SK-N-SH (cell line): ENCODE data around the gene ADPRHL1. TPM values are rescaled to one million over a fixed set of nuclear protein-coding genes. Genes with fewer than 3 reads are reported as not detected.

ENCODE experiments used
- CTCF ChIA-PET: fragments of 300-600, 350-600 bp; formaldehyde crosslinking; extraction: SDS; loops from one replicate; lab custom pipeline; 2021; lab: Yijun Ruan, JAX
- POLR2A ChIA-PET: fragments of 350-600 bp; sonication (Branson Sonifier 250); formaldehyde crosslinking; extraction: SDS; loops from one replicate; lab custom pipeline; 2020; ENCODE audit warnings: antibody characterized with exemption, inconsistent platforms; lab: Yijun Ruan, JAX
- DNase-seq: peaks from one replicate; pipeline ENCODE4 v3.0.0; 2012
- H2AFZ ChIP-seq: fragments of 200-600 bp; sonication (generic); 2 replicates; pipeline ENCODE4 v1.8.1; 2016; ENCODE audit warnings: antibody characterized with exemption, mild to moderate bottlenecking, low read depth
- H3F3A ChIP-seq: fragments of 200-600 bp; sonication (generic); replicated peaks from 2 replicates; pipeline ENCODE3; 2016; ENCODE audit warnings: antibody characterized with exemption, mild to moderate bottlenecking; ENCODE audit not compliant: insufficient read depth
- H3K27ac ChIP-seq, 2 experiments: fragments of 200-500 bp in 1 of 2; fragments of 200-600 bp in 1 of 2; sonication (Bioruptor generic) in 1 of 2; sonication (generic), shearing (Covaris generic) in 1 of 2; 2 replicates each; pipeline versions ENCODE4 v1.5.1 to v1.6.1; 2014 to 2016; ENCODE audit warnings: low read depth in 2 of 2, inconsistent platforms in 1 of 2, low read length in 1 of 2, mild to moderate bottlenecking in 1 of 2, mixed read lengths in 1 of 2
- H3K27me3 ChIP-seq: fragments of 200-600 bp; sonication (generic), shearing (Covaris generic); 2 replicates; pipeline ENCODE4 v1.6.1; 2016; ENCODE audit warnings: mixed run types; ENCODE audit not compliant: insufficient read depth
- H3K36me3 ChIP-seq, 2 experiments: fragments of 200-500 bp in 1 of 2; fragments of 200-600 bp in 1 of 2; sonication (Bioruptor generic) in 1 of 2; sonication (generic) in 1 of 2; replicated peaks in 1 of 2; 2 replicates each; pipeline versions ENCODE3 to v1.5.1; 2014 to 2016; ENCODE audit warnings: low read length in 1 of 2, mild to moderate bottlenecking in 1 of 2; ENCODE audit not compliant: insufficient read depth in 2 of 2, control insufficient read depth in 1 of 2
- H3K4me1 ChIP-seq, 2 experiments: fragments of 200-500 bp in 1 of 2; fragments of 200-600 bp in 1 of 2; sonication (Bioruptor generic) in 1 of 2; sonication (generic), shearing (Covaris generic) in 1 of 2; 2 replicates each; pipeline versions ENCODE4 v1.5.1 to v1.6.1; 2014 to 2016; ENCODE audit warnings: low read depth in 1 of 2, low read length in 1 of 2, mixed run types in 1 of 2; ENCODE audit not compliant: insufficient read depth in 2 of 2, control insufficient read depth in 1 of 2
- H3K4me2 ChIP-seq: fragments of 200-600 bp; sonication (generic), shearing (Covaris generic); 2 replicates; pipeline ENCODE4 v1.6.1; 2017; ENCODE audit warnings: mixed run types
- H3K4me3 ChIP-seq, 2 experiments: fragments of 200-500 bp in 1 of 2; fragments of 200-600 bp in 1 of 2; sonication (Bioruptor generic) in 1 of 2; sonication (generic), shearing (Covaris generic) in 1 of 2; 2 replicates each; pipeline versions ENCODE4 v1.5.1 to v1.8.1; 2014 to 2016; ENCODE audit warnings: low read depth in 2 of 2, inconsistent platforms in 1 of 2, low read length in 1 of 2, mild to moderate bottlenecking in 1 of 2, mixed read lengths in 1 of 2, moderate library complexity in 1 of 2
- H3K79me2 ChIP-seq: fragments of 200-600 bp; sonication (generic); 2 replicates; pipeline ENCODE4 v1.8.1; 2017; ENCODE audit warnings: mild to moderate bottlenecking; ENCODE audit not compliant: insufficient read depth
- H3K9ac ChIP-seq: fragments of 200-600 bp; sonication (generic); 2 replicates; pipeline ENCODE4 v1.6.1; 2017; ENCODE audit warnings: mixed run types
- H3K9me2 ChIP-seq: fragments of 200-600 bp; sonication (generic); 2 replicates; pipeline ENCODE4 v1.6.1; 2017; ENCODE audit warnings: mixed run types
- H3K9me3 ChIP-seq: fragments of 200-600 bp; sonication (generic); 2 replicates; pipeline ENCODE4 v1.6.1; 2017; ENCODE audit warnings: mixed run types, mild to moderate bottlenecking, moderate library complexity
- H4K20me1 ChIP-seq: fragments of 200-600 bp; sonication (generic); 2 replicates; pipeline ENCODE4 v1.6.1; 2017; ENCODE audit warnings: mild to moderate bottlenecking, mixed run types; ENCODE audit not compliant: insufficient read depth
- CHD2 ChIP-seq: fragments of 150-350 bp; IDR thresholded peaks from 2 replicates; pipeline ENCODE4 v1.6.1; 2018; ENCODE audit warnings: low read length; ENCODE audit not compliant: partially characterized antibody
- FOXM1 ChIP-seq: IDR thresholded peaks from 2 replicates; pipeline ENCODE4 v1.4.0; 2012; ENCODE audit warnings: low read depth, mild to moderate bottlenecking
- MEF2A ChIP-seq: IDR thresholded peaks from 2 replicates; pipeline ENCODE4 v1.4.0; 2012; ENCODE audit warnings: low read depth, borderline replicate concordance
- REST ChIP-seq: IDR thresholded peaks from 2 replicates; pipeline ENCODE4 v1.6.1; 2012; ENCODE audit warnings: mild to moderate bottlenecking, low read depth, low read length, moderate library complexity
- RFX5 ChIP-seq: IDR thresholded peaks from 2 replicates; pipeline ENCODE4 v1.6.1; 2012; ENCODE audit warnings: mild to moderate bottlenecking, improper control_type of control experiment, low read length
- SMC3 ChIP-seq: IDR thresholded peaks from 2 replicates; pipeline ENCODE4 v1.6.1; 2012; ENCODE audit warnings: low read depth, low read length, improper control_type of control experiment
- TCF12 ChIP-seq: IDR thresholded peaks from 2 replicates; pipeline ENCODE4 v1.4.0; 2012
- TEAD4 ChIP-seq: IDR thresholded peaks from 2 replicates; pipeline ENCODE4 v1.4.0; 2012; ENCODE audit warnings: mild to moderate bottlenecking, borderline replicate concordance; ENCODE audit not compliant: insufficient read depth
- USF1 ChIP-seq: IDR thresholded peaks from 2 replicates; pipeline ENCODE4 v1.4.0; 2012; ENCODE audit warnings: low read depth, borderline replicate concordance
- USF2 ChIP-seq: fragments of 150-350 bp; IDR thresholded peaks from 2 replicates; pipeline ENCODE4 v1.6.1; 2017; ENCODE audit warnings: antibody characterized with exemption, low read length, low read depth, borderline replicate concordance
- YY1 ChIP-seq: IDR thresholded peaks from 2 replicates; pipeline ENCODE4 v1.4.0; 2012; ENCODE audit warnings: low read depth, mild to moderate bottlenecking
- WGBS: methylation state at CpG from one replicate; pipeline ENCODE4 v1.1.6; 2017; ENCODE audit warnings: low lambda C conversion rate; 5-methylcytosine and 5-hydroxymethylcytosine counted together
- polyA plus RNA-seq, 3 experiments: library from polyadenylated mRNA; depleted of rRNA; stranded (reverse); fragments of >200 nt; gene quantifications; 2 replicates each; pipeline ENCODE4 v1.2.3, GENCODE V29; 2012

ADPRHL1 gene
- polyA plus RNA-seq, 1 of the 3 experiments (the other 2 are of a cell fraction), result 1.0 TPM

DNA sequence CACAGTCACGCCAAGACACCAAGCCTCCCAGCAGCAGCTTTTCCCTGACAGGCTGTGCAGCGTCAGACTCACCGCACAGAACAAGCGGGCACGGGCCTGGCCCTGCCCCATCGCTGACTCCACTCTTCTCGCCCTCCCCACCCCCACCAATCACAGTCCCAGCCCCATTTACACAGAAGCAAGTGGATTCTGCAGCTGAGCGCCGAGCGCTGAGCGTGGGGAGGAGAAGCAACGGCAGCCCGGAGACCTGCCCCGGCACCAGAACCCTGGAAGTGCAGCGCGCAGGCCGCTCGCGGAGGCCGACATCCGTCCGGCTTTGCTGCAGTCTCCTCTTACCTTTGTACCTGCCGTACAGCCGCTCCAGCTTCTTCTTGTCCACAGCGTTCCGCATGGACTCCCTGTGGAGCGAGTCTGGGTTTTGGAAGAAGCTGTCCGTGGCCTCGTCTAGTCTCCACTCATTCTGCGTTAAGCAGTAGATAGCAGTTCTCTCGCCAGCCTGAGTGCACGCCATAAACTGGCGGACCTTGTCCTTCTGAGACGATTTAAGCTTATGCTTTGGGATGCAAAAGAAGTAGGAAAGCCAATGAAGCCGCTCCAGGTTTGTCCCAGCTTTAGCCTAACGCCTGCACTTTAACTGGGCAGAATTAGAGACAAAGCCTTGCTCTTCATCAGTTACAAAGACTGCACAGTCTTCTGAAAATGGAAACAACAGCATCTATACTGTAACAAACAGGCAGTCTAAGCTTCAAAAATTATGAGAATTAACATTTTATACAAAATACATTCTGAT, 30.4 kb upstream of the ADPRHL1 start:
- H4K20me1 ChIP-seq, result peaks cover 31% of the 10 kb centered on the region
- ChIA-PET CTCF (interaction anchor here (0.8 to 6.0 kb wide), 5 partner anchors 9 to 78 kb away, joined by 3 to 34 read pairs (median 8); no protein-coding TSS in a partner anchor), POLR2A (no interaction called here)
- H3K9me3 ChIP-seq, result no peaks in the 10 kb centered on the region
- no peak overlapping the region for H3K4me2 ChIP-seq
- TF ChIP-seq USF1 (no peak), FOXM1 (no peak), SMC3 (no peak), MEF2A (no peak), TEAD4 (no peak), TCF12 (no peak), CHD2 (no peak), USF2 (no peak), RFX5 (no peak), REST (no peak), YY1 (no peak)
- DNase-seq, result no peak
- H3K9me2 ChIP-seq, result no peaks in the 10 kb centered on the region
- 95% methylated on average over 36 of the region's 36 CpGs for WGBS
- peaks cover 4 to 35% of the 10 kb centered on the region in 2 experiments; a peak in 3 of 4 replicates for H3K4me1 ChIP-seq
- no peak overlapping the region for H3K9ac ChIP-seq
- H2AFZ ChIP-seq, result no peak overlapping the region
- no peaks in the 10 kb centered on the region for H3F3A ChIP-seq
- H3K4me3 ChIP-seq, result no peak overlapping the region
- H3K27ac ChIP-seq, result no peak overlapping the region
- no peaks in the 10 kb centered on the region for H3K27me3 ChIP-seq
- H3K79me2 ChIP-seq, result peaks cover 82% of the 10 kb centered on the region
- peaks cover 25 to 31% of the 10 kb centered on the region in 2 experiments for H3K36me3 ChIP-seq
